C1 segment of cervical spinal cord (tissue), 14 donors: ENCODE data around the gene RETREG2.

ENCODE experiments used
- DNase-seq, 14 donors: peaks; one replicate each; lab custom pipeline; 2025; lab: John Stamatoyannopoulos, UW

Gene RETREG2

GRCh38 chr2:219177552-219178376, at the start of gene RETREG2:
TSS of gene RETREG2 (plus strand) at chr2:219178275. CDS start at chr2:219178353, 78 bp downstream.
- DNase-seq: peak; percentile 47 to 93 (median 86)

- no peak for DNase-seq
These were observed 49.7 kb upstream of the RETREG2 start for GRCh38 chr2:219128396-219128795.

GRCh38 chr2:219129589-219129988, 48.5 kb upstream of the RETREG2 start:
- DNase-seq: no peak

GRCh38 chr2:219131327-219131726, 46.7 kb upstream of the RETREG2 start:
- no peak for DNase-seq

- no peak for DNase-seq
These were observed 46.3 kb upstream of the RETREG2 start for GRCh38 chr2:219131744-219132143.

GRCh38 chr2:219133976-219134375, 44.1 kb upstream of the RETREG2 start:
- no peak for DNase-seq

- no peak for DNase-seq
These were observed 37.4 kb upstream of the RETREG2 start for GRCh38 chr2:219140722-219141121.

GRCh38 chr2:219142329-219142728, 35.7 kb upstream of the RETREG2 start:
- DNase-seq: no peak

GRCh38 chr2:219149667-219150066, 28.4 kb upstream of the RETREG2 start:
- DNase-seq: no peak

- DNase-seq: peak in 2 of 14 donors; percentile 23 to 28
These were observed 22.9 kb upstream of the RETREG2 start for GRCh38 chr2:219155054-219155644.

- no peak for DNase-seq
These were observed 20.7 kb upstream of the RETREG2 start for GRCh38 chr2:219157396-219157795.

GRCh38 chr2:219158025-219158424, 20.1 kb upstream of the RETREG2 start:
- no peak for DNase-seq

GRCh38 chr2:219158586-219158985, 19.5 kb upstream of the RETREG2 start:
- DNase-seq: no peak

- no peak for DNase-seq
These were observed 18.3 kb upstream of the RETREG2 start for GRCh38 chr2:219159771-219160185.

- DNase-seq: peak; percentile 72 to 99 (median 96)
These were observed 17.7 kb upstream of the RETREG2 start, which contains the start of gene NHEJ1 for GRCh38 chr2:219160186-219161017. TSS of gene NHEJ1 (minus strand) at chr2:219160815. CDS start at chr2:219158362, 2,453 bp downstream.

- DNase-seq: no peak
These were observed 17.0 kb upstream of the RETREG2 start for GRCh38 chr2:219161097-219161496.

- DNase-seq: no peak
These were observed 14.9 kb upstream of the RETREG2 start for GRCh38 chr2:219163156-219163555.

- no peak for DNase-seq
These were observed 12.8 kb upstream of the RETREG2 start for GRCh38 chr2:219165058-219165911.

GRCh38 chr2:219167997-219168396, 10.1 kb upstream of the RETREG2 start:
- DNase-seq: no peak

- DNase-seq: no peak
These were observed 9.5 kb upstream of the RETREG2 start for GRCh38 chr2:219168526-219168925.

- DNase-seq: no peak
These were observed 9.1 kb upstream of the RETREG2 start for GRCh38 chr2:219168932-219169331.
